SU-DHL-6 (cell line): ENCODE data around the gene CHST15.

Experiments used
- CTCF ChIP-seq: fragments of 200-600 bp; sonication (generic); IDR thresholded peaks from one replicate; pipeline ENCODE4 v1.5.1; 2017; ENCODE audit warnings: antibody characterized with exemption, mild to moderate bottlenecking, low read length, moderate library complexity; ENCODE audit not compliant: insufficient read depth, poor library complexity, severe bottlenecking
- EZH2phosphoT487 ChIP-seq: fragments of 200-600 bp; sonication (generic), shearing (Covaris generic); conservative IDR thresholded peaks from 2 replicates; pipeline ENCODE4 v1.6.1; 2018; ENCODE audit warnings: mild to moderate bottlenecking, antibody characterized with exemption, low read length, moderate library complexity, mixed read lengths

DNA sequence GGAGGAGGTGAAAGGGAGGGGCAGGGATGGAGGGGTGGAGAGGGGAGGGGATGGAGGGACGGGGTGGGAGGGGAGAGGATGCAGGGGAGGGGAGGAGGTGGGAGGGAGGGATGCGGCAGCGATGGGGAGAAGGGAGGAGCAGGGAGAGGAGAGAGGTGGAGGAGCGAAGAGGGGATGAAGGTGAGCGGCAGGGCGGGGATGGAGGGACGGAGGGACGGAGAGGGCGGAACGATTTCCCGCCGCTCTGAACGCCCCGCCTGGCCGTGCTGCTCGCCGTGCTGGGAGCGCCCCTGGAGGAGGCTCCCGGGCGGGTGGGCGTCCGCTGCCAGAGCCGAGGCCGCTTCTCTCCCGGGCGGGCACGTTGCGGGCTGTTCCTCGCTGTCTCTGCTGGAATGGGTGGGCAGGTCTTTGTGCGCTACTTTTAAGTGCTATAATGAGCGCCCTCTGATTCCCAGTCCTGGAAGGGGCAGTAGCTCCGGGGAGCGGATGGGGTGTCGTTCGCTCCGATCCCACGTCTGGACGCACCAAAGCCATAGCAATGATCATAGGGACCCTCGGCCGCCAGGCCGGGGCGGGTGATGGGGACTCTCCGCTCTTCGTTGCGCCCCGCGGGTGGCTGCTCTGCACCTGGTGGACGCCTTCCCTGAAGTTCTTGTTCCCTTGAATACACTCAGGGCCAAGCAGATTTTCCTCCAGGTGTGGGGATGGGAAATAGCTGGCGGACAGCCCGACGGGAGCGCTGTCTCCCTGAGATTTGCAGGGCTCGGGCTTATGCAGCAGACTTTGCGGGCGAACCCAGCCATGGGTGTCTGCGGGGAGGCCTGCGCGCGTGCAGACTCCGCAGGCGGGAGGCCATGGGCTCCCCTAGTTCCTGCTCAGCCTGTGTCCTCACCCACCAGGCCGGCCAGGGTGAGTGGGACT is 120.7 kb downstream of the CHST15 start:
- TF ChIP-seq CTCF: no peak
- TF ChIP-seq EZH2phosphoT487: no peak
